Fibroblast of pulmonary artery (primary cell): ENCODE data around the gene CFTR.
A peak's percentile ranks its signal among the peaks of the same experiment; 100 is the strongest.

Experiments
- DNase-seq: peaks from one replicate; pipeline ENCODE4 v3.0.0-alpha.2; 2010; ENCODE audit warnings: low read depth
- H3K4me3 ChIP-seq: replicated peaks from 2 replicates; pipeline ENCODE4 v1.5.1; 2011; ENCODE audit warnings: low read depth, mild to moderate bottlenecking, control low read depth, low read length, moderate library complexity
- TF ChIP-seq, protein P1 (sequence below): IDR thresholded peaks from 2 replicates; pipeline ENCODE4 v1.5.1; 2011; ENCODE audit warnings: mild to moderate bottlenecking, control low read depth, low read length, inconsistent platforms; ENCODE audit errors: missing control alignments

The CFTR gene

DNA sequence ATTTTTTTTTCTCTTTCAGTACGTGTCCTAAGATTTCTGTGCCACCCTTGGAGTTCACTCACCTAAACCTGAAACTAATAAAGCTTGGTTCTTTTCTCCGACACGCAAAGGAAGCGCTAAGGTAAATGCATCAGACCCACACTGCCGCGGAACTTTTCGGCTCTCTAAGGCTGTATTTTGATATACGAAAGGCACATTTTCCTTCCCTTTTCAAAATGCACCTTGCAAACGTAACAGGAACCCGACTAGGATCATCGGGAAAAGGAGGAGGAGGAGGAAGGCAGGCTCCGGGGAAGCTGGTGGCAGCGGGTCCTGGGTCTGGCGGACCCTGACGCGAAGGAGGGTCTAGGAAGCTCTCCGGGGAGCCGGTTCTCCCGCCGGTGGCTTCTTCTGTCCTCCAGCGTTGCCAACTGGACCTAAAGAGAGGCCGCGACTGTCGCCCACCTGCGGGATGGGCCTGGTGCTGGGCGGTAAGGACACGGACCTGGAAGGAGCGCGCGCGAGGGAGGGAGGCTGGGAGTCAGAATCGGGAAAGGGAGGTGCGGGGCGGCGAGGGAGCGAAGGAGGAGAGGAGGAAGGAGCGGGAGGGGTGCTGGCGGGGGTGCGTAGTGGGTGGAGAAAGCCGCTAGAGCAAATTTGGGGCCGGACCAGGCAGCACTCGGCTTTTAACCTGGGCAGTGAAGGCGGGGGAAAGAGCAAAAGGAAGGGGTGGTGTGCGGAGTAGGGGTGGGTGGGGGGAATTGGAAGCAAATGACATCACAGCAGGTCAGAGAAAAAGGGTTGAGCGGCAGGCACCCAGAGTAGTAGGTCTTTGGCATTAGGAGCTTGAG, at the start of gene CFTR:
TSS of gene CFTR (plus strand) at position 801 of the 830 bp plus-strand sequence. CDS start 70 bp downstream, outside the sequence.
- no peak for DNase-seq
- TF ChIP-seq, protein P1, sequence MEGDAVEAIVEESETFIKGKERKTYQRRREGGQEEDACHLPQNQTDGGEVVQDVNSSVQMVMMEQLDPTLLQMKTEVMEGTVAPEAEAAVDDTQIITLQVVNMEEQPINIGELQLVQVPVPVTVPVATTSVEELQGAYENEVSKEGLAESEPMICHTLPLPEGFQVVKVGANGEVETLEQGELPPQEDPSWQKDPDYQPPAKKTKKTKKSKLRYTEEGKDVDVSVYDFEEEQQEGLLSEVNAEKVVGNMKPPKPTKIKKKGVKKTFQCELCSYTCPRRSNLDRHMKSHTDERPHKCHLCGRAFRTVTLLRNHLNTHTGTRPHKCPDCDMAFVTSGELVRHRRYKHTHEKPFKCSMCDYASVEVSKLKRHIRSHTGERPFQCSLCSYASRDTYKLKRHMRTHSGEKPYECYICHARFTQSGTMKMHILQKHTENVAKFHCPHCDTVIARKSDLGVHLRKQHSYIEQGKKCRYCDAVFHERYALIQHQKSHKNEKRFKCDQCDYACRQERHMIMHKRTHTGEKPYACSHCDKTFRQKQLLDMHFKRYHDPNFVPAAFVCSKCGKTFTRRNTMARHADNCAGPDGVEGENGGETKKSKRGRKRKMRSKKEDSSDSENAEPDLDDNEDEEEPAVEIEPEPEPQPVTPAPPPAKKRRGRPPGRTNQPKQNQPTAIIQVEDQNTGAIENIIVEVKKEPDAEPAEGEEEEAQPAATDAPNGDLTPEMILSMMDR = no peak
- H3K4me3 ChIP-seq = peak within 1 kb of the TSS; percentile 25

DNA sequence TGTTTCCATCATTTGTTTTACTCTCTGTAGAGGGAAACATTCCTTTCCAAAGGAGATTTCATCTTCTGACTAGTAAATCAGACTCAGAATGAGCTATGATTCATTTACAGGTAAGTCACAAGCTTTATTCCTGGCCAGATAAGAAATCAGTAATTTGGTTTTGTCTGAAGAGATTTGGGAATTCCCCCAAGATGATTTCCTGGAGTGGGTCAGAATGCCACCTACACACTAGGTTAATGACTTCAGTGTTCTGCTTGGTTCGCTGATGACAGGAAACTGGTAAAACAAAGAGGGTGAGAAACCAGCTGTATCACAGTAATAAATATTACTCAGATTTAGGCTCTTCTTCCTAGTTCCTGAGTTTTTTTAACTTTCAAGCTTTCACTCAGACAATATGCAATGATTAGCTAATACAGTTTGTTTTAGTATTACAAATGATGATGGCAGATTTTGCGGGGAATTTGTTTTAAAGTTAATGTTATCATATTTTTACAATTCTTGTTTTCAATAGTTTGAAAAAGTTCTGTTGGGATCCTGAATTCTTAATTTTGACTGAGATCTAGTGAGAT, 44.3 kb upstream of the CFTR start:
- DNase-seq = no peak
- TF ChIP-seq, protein P1 = no peak
- no peak overlapping the region for H3K4me3 ChIP-seq

DNA sequence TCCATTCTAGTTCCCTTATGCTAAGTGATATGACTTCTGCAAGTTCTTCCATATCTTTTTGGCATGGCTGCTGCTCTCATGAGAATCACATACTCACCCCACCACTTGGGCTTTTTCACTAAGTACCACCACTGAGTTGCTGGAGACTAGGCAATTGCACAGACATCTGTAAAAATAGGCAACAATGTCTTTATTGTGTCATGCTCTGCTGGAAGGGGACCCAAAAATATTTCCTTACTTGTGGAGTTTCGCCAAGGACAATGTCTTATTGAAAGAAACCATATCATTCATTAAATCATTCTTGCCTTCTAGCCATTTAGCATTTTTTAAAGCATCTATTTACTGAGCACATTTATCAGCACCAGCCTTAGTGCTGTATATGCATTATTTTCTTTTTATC, 35.2 kb upstream of the CFTR start:
- no peak for DNase-seq
- no peak overlapping the region for H3K4me3 ChIP-seq
- TF ChIP-seq, protein P1 = no peak

DNA sequence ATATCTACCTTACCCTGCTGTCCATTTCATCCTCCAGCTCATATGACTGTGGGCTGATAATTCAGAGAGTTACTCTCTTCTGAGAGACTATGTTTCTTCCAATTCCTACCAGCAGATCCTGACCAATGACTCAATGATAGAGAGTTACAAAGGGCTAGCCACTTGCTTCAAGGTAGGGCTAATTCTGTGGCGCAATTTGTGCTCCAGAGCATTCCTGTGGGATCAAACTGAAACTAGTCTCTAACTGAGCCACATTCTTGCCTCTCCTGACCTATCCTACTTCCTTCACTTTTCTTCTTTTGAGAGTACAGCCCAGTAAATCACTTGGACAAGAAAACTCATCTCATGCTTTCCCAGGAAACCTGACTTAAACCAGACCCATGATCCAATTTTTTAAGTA, 34.6 kb upstream of the CFTR start:
- no peak for DNase-seq
- TF ChIP-seq, protein P1 = no peak
- no peak overlapping the region for H3K4me3 ChIP-seq

DNA sequence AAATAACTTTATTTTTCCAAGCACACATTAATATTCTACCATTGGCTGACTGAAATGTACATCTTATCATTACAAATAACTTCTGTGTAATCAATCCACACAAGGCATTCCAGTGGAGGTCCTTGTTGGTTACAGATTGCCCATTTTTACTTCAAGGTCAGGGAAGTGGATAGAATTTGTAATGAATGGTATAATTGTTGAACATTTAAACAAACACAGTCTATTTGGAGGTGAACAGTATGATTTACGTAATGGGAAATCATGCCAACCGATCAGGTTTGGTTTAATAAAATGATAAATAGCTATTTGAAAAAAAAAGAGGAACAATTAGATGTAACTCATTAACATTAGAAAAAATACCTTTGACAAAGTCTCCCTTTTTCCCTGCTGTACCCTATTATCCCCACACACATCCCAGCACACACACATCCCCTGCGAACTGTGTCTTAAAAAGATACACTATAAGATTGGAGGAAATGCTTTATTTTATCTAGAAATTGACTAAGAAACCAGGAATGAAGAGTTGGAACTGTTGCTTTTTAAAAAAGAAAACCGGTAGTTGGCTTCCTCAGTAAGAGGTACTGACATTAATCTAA, 33.5 kb upstream of the CFTR start:
- H3K4me3 ChIP-seq = no peak overlapping the region
- no peak for DNase-seq
- TF ChIP-seq, protein P1 = no peak

DNA sequence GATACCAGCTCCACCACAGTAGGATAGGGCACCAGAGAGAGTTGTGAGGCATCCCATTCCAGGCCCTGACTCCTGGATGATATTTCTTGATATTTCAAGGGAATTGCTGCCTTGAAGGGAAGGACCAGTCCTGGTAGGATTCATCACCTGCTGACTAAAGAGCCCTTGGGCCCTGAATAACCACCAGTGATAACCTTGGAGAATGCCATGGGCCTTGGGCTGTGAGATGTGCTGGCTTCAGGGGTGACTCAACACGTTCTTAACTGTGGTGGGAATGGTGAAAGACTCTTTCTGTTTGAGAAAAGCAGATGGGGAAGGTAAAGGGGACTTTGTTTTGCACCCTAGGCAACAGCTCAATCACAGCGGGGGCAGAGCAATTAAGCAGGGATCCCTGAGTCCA, 31.2 kb upstream of the CFTR start:
- TF ChIP-seq, protein P1 = no peak
- H3K4me3 ChIP-seq = no peak overlapping the region
- DNase-seq = no peak
